A673 (cell line): Measurements from ENCODE around the gene MSANTD4. TPM values are rescaled to one million over a fixed set of nuclear protein-coding genes. Genes with fewer than 3 reads are reported as not detected.

Experiments used
- BruUV-seq: library from RNA; stranded (reverse); fragments of 400-500 nt; replicated peaks from 2 replicates; lab custom pipeline; 2021; lab: Mats Ljungman, UMichigan
- CTCF ChIA-PET: fragments of 300-600 bp; sonication (Branson Sonifier 250); formaldehyde crosslinking; loops from one replicate; lab custom pipeline; 2022; ENCODE audit warnings: antibody characterized with exemption; lab: Charles Lee
- POLR2A ChIA-PET: fragments of 300-600 bp; sonication (Branson Sonifier 250); formaldehyde crosslinking; loops from one replicate; lab custom pipeline; 2022; ENCODE audit warnings: antibody characterized with exemption; ENCODE audit not compliant: low non-redundant PET; lab: Charles Lee
- DNase-seq: peaks from one replicate; pipeline ENCODE4 v3.0.0-alpha.2; 2015; ENCODE audit warnings: low spot score
- H3K27ac ChIP-seq: fragments of 200-600 bp; sonication (generic); 2 replicates; pipeline ENCODE4 v1.5.1; 2016; ENCODE audit warnings: mixed run types, low read depth, mild to moderate bottlenecking, mixed read lengths, antibody characterized with exemption, low read length; ENCODE audit not compliant: poor library complexity, severe bottlenecking
- H3K27me3 ChIP-seq: fragments of 200-600 bp; sonication (generic); replicated peaks from 2 replicates; pipeline ENCODE4 v1.6.1; 2017; ENCODE audit warnings: mixed run types, low read depth, mild to moderate bottlenecking, mixed read lengths, antibody characterized with exemption, low read length; ENCODE audit not compliant: insufficient read depth, poor library complexity
- H3K36me3 ChIP-seq: fragments of 200-600 bp; sonication (generic); 2 replicates; pipeline ENCODE4 v1.6.1; 2016; ENCODE audit warnings: mixed run types, mild to moderate bottlenecking, mixed read lengths, antibody characterized with exemption, low read length; ENCODE audit not compliant: insufficient read depth, poor library complexity, severe bottlenecking
- H3K4me1 ChIP-seq: fragments of 200-600 bp; sonication (generic); 2 replicates; pipeline ENCODE4 v1.6.1; 2017; ENCODE audit warnings: mixed run types, mild to moderate bottlenecking, mixed read lengths, antibody characterized with exemption, low read length; ENCODE audit not compliant: insufficient read depth, poor library complexity, severe bottlenecking
- H3K4me3 ChIP-seq: fragments of 200-600 bp; sonication (generic); 2 replicates; pipeline ENCODE4 v1.5.1; 2016; ENCODE audit warnings: low read depth, mixed run types, mild to moderate bottlenecking, mixed read lengths, low read length; ENCODE audit not compliant: poor library complexity, severe bottlenecking
- H3K9me3 ChIP-seq: fragments of 200-600 bp; sonication (generic); 2 replicates; pipeline ENCODE4 v1.6.1; 2016; ENCODE audit warnings: mixed run types, low read depth, mild to moderate bottlenecking, mixed read lengths, antibody characterized with exemption, low read length; ENCODE audit not compliant: poor library complexity, severe bottlenecking
- EZH2 ChIP-seq: fragments of 200-600 bp; sonication (generic); IDR thresholded peaks from 2 replicates; pipeline ENCODE4 v1.6.1; 2017; ENCODE audit warnings: borderline replicate concordance, low read depth, mild to moderate bottlenecking, mixed read lengths, antibody characterized with exemption, low read length; ENCODE audit not compliant: poor library complexity, severe bottlenecking
- intact Hi-C: fragments of 100-400 bp; cut with micrococcal nuclease; formaldehyde crosslinking; loops from one replicate; pipeline ENCODE4 v1.10.0; 2022; ENCODE audit not compliant: unreplicated experiment
- total RNA-seq: library from RNA; stranded (reverse); gene quantifications from 2 replicates; pipeline ENCODE4 v1.2.3, GENCODE V29; 2021
- TF ChIP-seq, protein P1 (sequence below): fragments of 300-800, 200-600 bp; sonication (generic); conservative IDR thresholded peaks from 2 replicates; pipeline ENCODE4 v1.5.1; 2017; ENCODE audit warnings: low read depth, mild to moderate bottlenecking, antibody characterized with exemption, low read length, moderate library complexity, mixed read lengths

Gene MSANTD4
- total RNA-seq, 1 experiment from 2014 or later: 27.7 TPM

DNA sequence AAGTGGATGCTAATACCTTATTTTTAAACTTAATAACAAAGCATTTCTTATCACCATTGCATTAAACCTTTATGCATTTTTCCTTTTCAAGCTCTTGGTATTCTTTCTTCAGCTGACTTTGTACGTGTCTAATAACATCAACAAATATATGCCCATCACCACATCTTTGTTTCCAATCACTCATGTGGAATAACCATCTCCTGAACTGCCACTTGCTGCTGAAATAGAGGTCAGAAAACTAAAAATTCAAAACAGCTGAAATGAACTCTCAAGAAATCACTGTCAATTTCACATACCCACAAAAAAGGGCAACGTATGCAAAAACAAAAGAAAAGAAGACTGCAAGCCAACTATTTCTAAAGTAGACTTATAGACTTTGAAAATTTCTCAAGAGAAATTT lies 7.4 kb downstream of the MSANTD4 start:
- H3K4me1 ChIP-seq: peaks cover 18% of the 10 kb centered on the region
- no peak overlapping the region for H3K4me3 ChIP-seq
- no TSS peak for BruUV-seq
- CTCF ChIA-PET: no interaction called here
- POLR2A ChIA-PET: no interaction called here
- intact Hi-C loops: no loop called here
- no peaks in the 10 kb centered on the region for H3K27me3 ChIP-seq
- H3K36me3 ChIP-seq: peaks cover 12% of the 10 kb centered on the region
- TF ChIP-seq, protein P1, sequence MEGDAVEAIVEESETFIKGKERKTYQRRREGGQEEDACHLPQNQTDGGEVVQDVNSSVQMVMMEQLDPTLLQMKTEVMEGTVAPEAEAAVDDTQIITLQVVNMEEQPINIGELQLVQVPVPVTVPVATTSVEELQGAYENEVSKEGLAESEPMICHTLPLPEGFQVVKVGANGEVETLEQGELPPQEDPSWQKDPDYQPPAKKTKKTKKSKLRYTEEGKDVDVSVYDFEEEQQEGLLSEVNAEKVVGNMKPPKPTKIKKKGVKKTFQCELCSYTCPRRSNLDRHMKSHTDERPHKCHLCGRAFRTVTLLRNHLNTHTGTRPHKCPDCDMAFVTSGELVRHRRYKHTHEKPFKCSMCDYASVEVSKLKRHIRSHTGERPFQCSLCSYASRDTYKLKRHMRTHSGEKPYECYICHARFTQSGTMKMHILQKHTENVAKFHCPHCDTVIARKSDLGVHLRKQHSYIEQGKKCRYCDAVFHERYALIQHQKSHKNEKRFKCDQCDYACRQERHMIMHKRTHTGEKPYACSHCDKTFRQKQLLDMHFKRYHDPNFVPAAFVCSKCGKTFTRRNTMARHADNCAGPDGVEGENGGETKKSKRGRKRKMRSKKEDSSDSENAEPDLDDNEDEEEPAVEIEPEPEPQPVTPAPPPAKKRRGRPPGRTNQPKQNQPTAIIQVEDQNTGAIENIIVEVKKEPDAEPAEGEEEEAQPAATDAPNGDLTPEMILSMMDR: no peak
- no peak for TF ChIP-seq EZH2
- H3K9me3 ChIP-seq: no peaks in the 10 kb centered on the region
- no peak overlapping the region for H3K27ac ChIP-seq
- DNase-seq: no peak

DNA sequence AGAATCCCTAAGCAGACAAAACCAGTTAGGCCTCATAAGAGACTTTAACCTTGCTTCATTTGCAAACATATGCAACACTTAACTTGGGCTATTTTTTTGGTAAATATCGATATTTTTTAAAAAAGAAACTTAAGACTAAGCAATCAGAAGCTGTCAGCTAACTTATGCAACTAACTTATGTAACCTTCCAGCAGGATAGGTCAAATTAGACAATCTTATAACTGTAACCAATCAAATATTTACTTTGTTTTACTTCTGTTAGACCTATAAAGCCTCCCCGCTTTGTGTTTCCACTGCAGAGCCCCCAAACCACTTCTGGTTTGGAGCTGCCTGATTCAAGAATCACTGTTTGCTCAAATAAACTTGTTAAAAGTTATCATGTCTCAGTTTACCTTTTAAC lies 8.0 kb downstream of the MSANTD4 start:
- H3K27me3 ChIP-seq: no peaks in the 10 kb centered on the region

DNA sequence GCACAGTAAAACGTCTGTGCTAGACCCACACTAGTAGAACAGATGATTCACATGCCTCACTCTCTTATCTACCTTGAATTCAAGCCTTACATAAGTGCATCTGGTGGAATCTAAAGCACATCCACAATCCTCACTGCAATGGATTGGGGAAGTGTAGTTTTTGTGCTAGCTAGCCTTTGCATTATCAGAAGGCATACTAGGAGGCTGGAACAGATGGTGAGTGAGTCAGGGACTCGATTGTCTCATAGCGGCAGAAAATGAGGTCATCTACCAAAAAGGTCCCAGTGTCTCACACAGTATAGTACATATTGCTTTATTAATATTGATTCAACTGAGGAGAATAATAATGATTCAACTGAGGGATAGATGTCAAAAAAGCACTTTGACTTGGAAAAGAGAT lies 9.3 kb downstream of the MSANTD4 start:
- TF ChIP-seq, protein P1: no peak
- no peak for TF ChIP-seq EZH2
- ChIA-PET POLR2A (no interaction called here), CTCF (no interaction called here)
- peaks cover 15% of the 10 kb centered on the region for H3K4me1 ChIP-seq
- H3K36me3 ChIP-seq: peaks cover 30% of the 10 kb centered on the region
- H3K9me3 ChIP-seq: no peaks in the 10 kb centered on the region
- H3K4me3 ChIP-seq: no peak overlapping the region
- BruUV-seq: no TSS peak
- intact Hi-C loops: no loop called here
- no peaks in the 10 kb centered on the region for H3K27me3 ChIP-seq
- no peak for DNase-seq
- H3K27ac ChIP-seq: no peak overlapping the region

More for the DNA sequence above, 8.0 kb downstream of the MSANTD4 start:
- no TSS peak for BruUV-seq
- H3K27ac ChIP-seq: no peak overlapping the region
- ChIA-PET CTCF (no interaction called here), POLR2A (no interaction called here)
- no peak overlapping the region for H3K4me3 ChIP-seq
- intact Hi-C loops: no loop called here
- H3K36me3 ChIP-seq: peaks cover 18% of the 10 kb centered on the region
- TF ChIP-seq, protein P1: no peak
- TF ChIP-seq EZH2: no peak
- H3K4me1 ChIP-seq: peaks cover 15% of the 10 kb centered on the region
- no peaks in the 10 kb centered on the region for H3K9me3 ChIP-seq
- no peak for DNase-seq
